ENCODE data around the gene TIMM23B.
"Not testable (repeated sequence)": the region's sequence is repeated elsewhere in the genome, so short reads cannot be mapped to it uniquely, and the experiment has no call there.

Gene TIMM23B

DNA sequence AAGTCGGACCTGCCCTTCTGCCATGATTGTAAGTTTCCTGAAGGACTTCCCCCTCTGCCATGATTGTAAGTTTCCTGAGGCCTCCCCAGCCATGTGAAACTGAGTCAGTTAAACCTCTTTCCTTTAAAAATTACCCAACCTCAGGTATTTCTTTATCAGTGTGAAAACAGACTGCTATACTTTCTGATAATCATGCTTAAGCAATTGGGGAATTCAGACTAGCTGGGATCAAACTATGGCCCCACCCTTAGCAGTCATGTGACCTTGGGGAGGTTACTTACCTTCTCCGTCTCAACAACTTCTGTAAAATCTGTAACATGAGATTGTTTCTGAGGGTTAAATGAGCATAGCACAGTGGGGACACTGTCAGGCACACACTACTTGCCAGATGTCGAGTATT lies 45.4 kb downstream of the TIMM23B start:
- not testable (repeated sequence) for FAIRE-seq

- not testable (repeated sequence) for FAIRE-seq
These were observed 46.5 kb downstream of the TIMM23B start, which contains the start of gene AGAP6 for GRCh38 chr10:49988376-49988775. Gene AGAP6, plus strand, starts transcription at chr10:49988406. Its CDS starts 310 bp downstream, at chr10:49988716.

- not testable (repeated sequence) for FAIRE-seq
These were observed 53.5 kb downstream of the TIMM23B start for GRCh38 chr10:49995321-49995720.

DNA sequence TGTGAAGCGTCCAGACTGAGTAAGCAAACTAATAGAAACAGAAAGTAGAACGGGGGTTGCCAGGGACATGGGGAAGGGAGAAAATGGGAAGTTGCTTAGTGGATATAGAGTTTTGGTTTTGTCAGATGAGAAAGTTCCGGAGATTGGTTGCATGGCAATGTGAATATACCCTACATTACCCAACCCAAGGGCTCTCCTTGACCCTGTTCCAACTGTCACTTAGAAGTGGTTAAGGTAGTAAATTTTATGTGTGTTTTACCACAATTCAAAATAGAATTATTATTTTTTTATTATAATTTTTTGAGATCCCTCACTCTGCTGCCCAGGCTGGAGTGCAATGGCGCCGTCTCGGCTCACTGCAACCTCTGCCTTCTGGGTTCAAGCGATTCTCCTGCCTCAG lies 72.2 kb downstream of the TIMM23B start:
- FAIRE-seq, result not testable (repeated sequence)

GRCh38 chr10:50015596-50016220 lies 73.9 kb downstream of the TIMM23B start:
- FAIRE-seq, result not testable (repeated sequence)

DNA sequence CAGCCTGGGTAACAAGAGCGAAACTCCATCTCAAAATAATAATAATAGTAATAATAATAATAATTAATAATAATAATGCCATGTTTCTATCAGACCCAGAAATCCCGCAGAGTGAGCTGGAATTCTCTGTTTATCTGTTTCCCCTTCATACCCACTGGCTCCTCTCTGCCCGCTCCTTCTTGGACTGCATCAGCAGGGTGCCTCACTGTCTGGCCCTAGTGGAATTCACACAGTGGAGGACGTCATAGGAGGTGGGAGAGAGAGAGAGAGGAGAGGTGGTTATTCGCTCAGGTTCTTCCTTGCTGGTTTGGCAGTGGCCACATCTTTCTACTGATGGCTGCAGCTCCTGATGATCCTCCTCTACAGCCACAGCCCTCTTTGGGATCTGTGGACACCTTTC lies 75.1 kb downstream of the TIMM23B start:
- FAIRE-seq, result not testable (repeated sequence)

DNA sequence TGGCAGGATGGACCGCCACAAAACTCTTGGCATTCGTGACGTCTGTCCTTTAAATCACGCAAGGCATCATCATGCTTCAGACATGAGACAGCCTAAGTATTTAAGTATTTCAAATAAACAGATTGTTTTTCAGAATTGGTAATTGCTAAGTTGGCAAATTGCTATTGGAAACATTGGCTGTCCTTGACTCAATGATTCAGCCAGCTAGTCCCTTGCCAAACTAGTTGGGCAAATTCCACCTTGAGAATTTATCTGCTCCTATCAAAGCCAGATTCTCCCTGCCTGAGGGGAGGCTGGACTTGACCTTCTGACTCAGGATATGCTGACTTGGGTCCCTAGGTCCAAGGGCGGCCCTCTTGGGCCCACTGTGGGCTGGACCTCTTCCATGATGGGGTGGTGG lies 75.8 kb downstream of the TIMM23B start:
- not testable (repeated sequence) for FAIRE-seq

DNA sequence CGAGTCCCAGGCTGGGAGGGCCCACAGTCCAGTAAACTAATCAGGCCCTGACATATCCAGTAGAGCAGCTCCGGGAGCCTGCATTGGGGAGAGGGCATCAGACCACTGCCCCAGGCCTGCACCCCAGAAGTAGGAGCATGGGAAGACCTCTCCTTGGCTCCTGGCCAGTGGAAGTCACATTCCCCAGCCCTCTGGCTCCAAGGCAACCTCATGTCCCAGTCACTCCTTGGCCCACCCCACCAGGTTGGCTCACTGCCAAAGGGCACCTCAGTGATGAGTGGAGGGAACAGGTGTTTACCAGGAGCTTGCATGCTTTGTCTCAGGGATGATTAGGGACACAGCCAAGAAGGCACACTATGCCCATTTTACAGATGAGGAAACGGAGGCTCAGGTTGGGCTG lies 77.4 kb downstream of the TIMM23B start:
- FAIRE-seq, result not testable (repeated sequence)

- not testable (repeated sequence) for FAIRE-seq
These were observed 78.7 kb downstream of the TIMM23B start for GRCh38 chr10:50020451-50021024.

DNA sequence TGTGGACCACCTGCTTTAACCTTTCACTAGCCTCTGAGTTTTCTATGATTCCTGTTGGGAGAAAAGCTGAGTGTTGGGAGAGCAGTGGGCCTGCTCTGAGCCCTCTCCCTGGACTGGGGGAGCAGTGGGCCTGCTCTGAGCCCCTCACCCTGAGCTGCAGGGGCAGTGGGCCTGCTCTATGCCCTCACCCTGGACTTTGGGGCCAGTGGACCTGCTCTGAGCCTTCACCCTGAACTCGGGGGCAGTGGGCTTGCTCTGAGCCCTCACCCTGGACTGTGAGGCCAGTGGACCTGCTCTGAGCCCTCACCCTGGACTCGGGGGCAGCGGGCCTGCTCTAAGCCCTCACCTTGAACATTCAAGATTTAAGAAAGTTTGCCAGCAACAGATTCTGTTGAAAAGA lies 79.8 kb downstream of the TIMM23B start:
- no peak for FAIRE-seq

All from islet of Langerhans (tissue), 1 donor.